Stimulated activated naive B cell treated with anti-CD40 and anti-IgM and Interleukin-4, amounts not matched to agents 10 μg/mL and 1 μg/mL and 100 μg/mL, for 72 hours (primary cell): ENCODE data around the gene CILP2.
A peak's percentile ranks its signal among the peaks of the same experiment; 100 is the strongest.

ENCODE experiments used
- ATAC-seq, 2 donors: fragments of 150-1000 bp; cut with Tn5 transposase; replicated peaks; 2 replicates each; pipeline ENCODE4 v1.10.0; 2021; ENCODE audit warnings: moderate library complexity in 1 of 2
- DNase-seq: peaks from one replicate; pipeline ENCODE4 v3.0.0; 2021
- H3K27ac Mint-ChIP-seq: one replicate; pipeline ENCODE4 v1.8.0; 2022; ENCODE audit warnings: mild to moderate bottlenecking, mixed read lengths
- H3K27me3 Mint-ChIP-seq, 2 donors: one replicate each; pipeline ENCODE4 v1.8.0; 2022; ENCODE audit warnings: mixed read lengths in 2 of 2
- H3K36me3 Mint-ChIP-seq, 2 donors: one replicate each; pipeline ENCODE4 v1.8.0; 2022; ENCODE audit warnings: mixed read lengths in 2 of 2, mild to moderate bottlenecking in 1 of 2
- H3K4me1 Mint-ChIP-seq, 2 donors: one replicate each; pipeline ENCODE4 v1.8.0; 2022; ENCODE audit warnings: mixed read lengths in 2 of 2, mild to moderate bottlenecking in 1 of 2
- H3K4me3 Mint-ChIP-seq, 2 donors: one replicate each; pipeline ENCODE4 v1.8.0; 2022; ENCODE audit warnings: mild to moderate bottlenecking in 2 of 2, mixed read lengths in 2 of 2, moderate library complexity in 1 of 2
- H3K9me3 Mint-ChIP-seq, 2 donors: one replicate each; pipeline ENCODE4 v1.8.0; 2022; ENCODE audit warnings: mixed read lengths in 2 of 2, mild to moderate bottlenecking in 1 of 2

The CILP2 gene

DNA sequence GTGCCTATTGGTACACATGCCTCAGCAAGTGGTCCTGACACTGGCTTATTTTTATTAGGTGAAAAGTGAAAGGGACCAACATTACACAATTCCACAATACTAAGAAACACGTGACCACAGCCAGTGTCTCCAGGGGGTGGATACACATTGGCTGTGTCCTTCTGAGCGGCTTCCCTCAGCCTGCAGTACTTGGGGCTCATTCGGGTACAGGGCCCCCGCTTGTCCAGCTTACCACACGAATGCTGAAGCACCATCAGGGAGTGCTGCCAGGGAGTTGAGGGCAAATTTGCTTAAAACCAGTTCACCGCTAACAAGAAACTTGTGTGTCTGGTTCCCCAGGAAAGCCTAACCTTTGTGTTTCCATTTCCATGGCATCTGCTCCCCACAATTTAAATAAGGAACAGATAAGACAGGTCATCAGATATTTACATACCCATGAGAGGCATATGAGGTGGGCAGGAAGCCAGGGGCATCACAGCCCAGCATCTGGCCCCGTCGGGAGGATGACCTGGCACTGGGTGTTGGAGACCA, 57.2 kb downstream of the CILP2 start:
- Mint-ChIP-seq H3K9me3 (no peaks in the 10 kb centered on the region), H3K27me3 (no peaks in the 10 kb centered on the region), H3K4me1 (peaks cover 17 to 31% of the 10 kb centered on the region in 2 donors), H3K27ac (peak overlapping the region; percentile 81), H3K36me3 (no peaks in the 10 kb centered on the region), H3K4me3 (no peak overlapping the region)
- DNase-seq (no peak), ATAC-seq (no peak)
